ENCODE results near the gene CD84.

- TF ChIP-seq POLR2A (IDR thresholded peaks at IDR 0.05) = no peak
- no peak for TF ChIP-seq CTCF (IDR thresholded peaks at IDR 0.05)
These were observed 38.5 kb downstream of the CD84 start for GRCh38 chr1:160540859-160541233.

Data from Peyer's patch (tissue), 4 donors.